Spinal cord (tissue), 10 donors: ENCODE measurements around the gene EYA3. TPM values are rescaled to one million over a fixed set of nuclear protein-coding genes. Genes with fewer than 3 reads are reported as not detected.

ENCODE experiments used
- DNase-seq, 6 donors: peaks; one replicate each; pipeline versions ENCODE4 v3.0.0 to v3.0.0-alpha.2; 2013 to 2015; ENCODE audit warnings: low spot score in 6 of 6, low read depth in 4 of 6
- H3K27ac ChIP-seq: one replicate; pipeline ENCODE4 v1.5.1; 2013; ENCODE audit warnings: low read depth, low read length, control low read depth
- H3K27me3 ChIP-seq: one replicate; pipeline ENCODE4 v1.6.1; 2013; ENCODE audit warnings: low read length; ENCODE audit not compliant: control insufficient read depth, insufficient read depth
- H3K36me3 ChIP-seq: one replicate; pipeline ENCODE4 v1.6.1; 2013; ENCODE audit warnings: low read length; ENCODE audit not compliant: control insufficient read depth, insufficient read depth
- H3K4me1 ChIP-seq: one replicate; pipeline ENCODE4 v1.6.1; 2013; ENCODE audit warnings: low read length; ENCODE audit not compliant: control insufficient read depth, insufficient read depth
- H3K4me3 ChIP-seq: one replicate; pipeline ENCODE4 v1.5.1; 2013; ENCODE audit warnings: low read depth, low read length, control low read depth
- H3K9me3 ChIP-seq: one replicate; pipeline ENCODE4 v1.6.1; 2013; ENCODE audit warnings: low read length; ENCODE audit not compliant: control insufficient read depth, insufficient read depth
- WGBS: methylation state at CpG from one replicate; pipeline ENCODE4 v1.1.5; 2013; ENCODE audit warnings: missing lambda C conversion rate; ENCODE audit not compliant: insufficient coverage; 5-methylcytosine and 5-hydroxymethylcytosine counted together
- polyA plus RNA-seq, 2 donors: library from polyadenylated mRNA; unstranded; fragments of 120-200 nt; gene quantifications; one replicate each; pipeline ENCODE4 v1.2.1, GENCODE V29; 2013; ENCODE audit not compliant: insufficient read length in 2 of 2
- total RNA-seq, 2 donors: library from RNA; depleted of rRNA in 1 of 2; stranded (reverse); fragments of 120-200 nt in 1 of 2; fragments of >200 nt in 1 of 2; gene quantifications; one replicate each; pipeline versions ENCODE4 v1.2.3 to v1.2.4, GENCODE V29; 2013 to 2014
- donor health status: healthy.

EYA3 gene
- total and polyA plus RNA-seq, 4 donors: 14.3 to 17.5 (median 15.1) TPM

- no peak for DNase-seq
- Histone ChIP-seq H3K4me3 (no peak overlapping the region), H3K9me3 (no peaks in the 10 kb centered on the region), H3K4me1 (no peaks in the 10 kb centered on the region), H3K36me3 (no peaks in the 10 kb centered on the region), H3K27ac (no peak overlapping the region), H3K27me3 (no peaks in the 10 kb centered on the region)
- WGBS: 95% methylated on average over 5 of the region's 5 CpGs
These were observed 10.8 kb upstream of the EYA3 start for GRCh38 chr1:28099050-28099769.

GRCh38 chr1:28097100-28097472, 8.7 kb upstream of the EYA3 start:
- Histone ChIP-seq H3K27ac (no peak overlapping the region), H3K36me3 (no peaks in the 10 kb centered on the region), H3K27me3 (no peaks in the 10 kb centered on the region), H3K4me1 (no peaks in the 10 kb centered on the region), H3K4me3 (no peak overlapping the region), H3K9me3 (no peaks in the 10 kb centered on the region)
- no CpG with 5 or more reads among the region's 4 CpGs for WGBS
- no peak for DNase-seq

- H3K4me1 ChIP-seq: no peaks in the 10 kb centered on the region
- DNase-seq: no peak
- no peak overlapping the region for H3K27ac ChIP-seq
- H3K36me3 ChIP-seq: no peaks in the 10 kb centered on the region
- 97% methylated on average over 11 of the region's 17 CpGs for WGBS
- no peak overlapping the region for H3K4me3 ChIP-seq
- H3K27me3 ChIP-seq: no peaks in the 10 kb centered on the region
- no peaks in the 10 kb centered on the region for H3K9me3 ChIP-seq
These were observed 8.0 kb upstream of the EYA3 start for GRCh38 chr1:28096210-28097099.

- peak in 2 of 6 donors; percentile 43 to 63 for DNase-seq
- WGBS: 88% methylated on average over 1 of the region's 6 CpGs
- H3K27ac ChIP-seq: no peak overlapping the region
These were observed 2.8 kb upstream of the EYA3 start for GRCh38 chr1:28091043-28091781.

GRCh38 chr1:28087614-28088167, 719 bp downstream of the EYA3 start:
- 3% methylated on average over 16 of the region's 16 CpGs for WGBS
- Histone ChIP-seq H3K27ac (peak overlapping the region; percentile 96), H3K27me3 (no peaks in the 10 kb centered on the region), H3K9me3 (no peaks in the 10 kb centered on the region), H3K36me3 (peaks cover 2% of the 10 kb centered on the region), H3K4me3 (peak overlapping the region; percentile 95), H3K4me1 (peaks cover 9% of the 10 kb centered on the region)
- DNase-seq: peak in 1 of 6 donors; percentile 41

More at GRCh38 chr1:28091043-28091781, 2.8 kb upstream of the EYA3 start:
- Histone ChIP-seq H3K36me3 (peaks cover 2% of the 10 kb centered on the region), H3K27me3 (no peaks in the 10 kb centered on the region), H3K9me3 (no peaks in the 10 kb centered on the region), H3K4me1 (peaks cover 9% of the 10 kb centered on the region), H3K4me3 (no peak overlapping the region)

GRCh38 chr1:28086651-28087050, 1.8 kb downstream of the EYA3 start:
- no peak for DNase-seq
- H3K4me1 ChIP-seq: peaks cover 9% of the 10 kb centered on the region
- H3K36me3 ChIP-seq: peaks cover 2% of the 10 kb centered on the region
- H3K9me3 ChIP-seq: no peaks in the 10 kb centered on the region
- H3K27me3 ChIP-seq: no peaks in the 10 kb centered on the region
- WGBS: no CpG with 5 or more reads among the region's 1 CpG
- no peak overlapping the region for H3K27ac ChIP-seq
- H3K4me3 ChIP-seq: no peak overlapping the region

GRCh38 chr1:28085129-28085528, 3.3 kb downstream of the EYA3 start:
- Histone ChIP-seq H3K36me3 (peaks cover 4% of the 10 kb centered on the region), H3K27me3 (no peaks in the 10 kb centered on the region), H3K27ac (no peak overlapping the region), H3K4me3 (no peak overlapping the region), H3K4me1 (peaks cover 9% of the 10 kb centered on the region), H3K9me3 (no peaks in the 10 kb centered on the region)
- DNase-seq: no peak
- WGBS: 70% methylated on average over 2 of the region's 5 CpGs

GRCh38 chr1:28083876-28084275, 4.5 kb downstream of the EYA3 start:
- no peak for DNase-seq
- Histone ChIP-seq H3K27ac (no peak overlapping the region), H3K27me3 (no peaks in the 10 kb centered on the region), H3K4me1 (peaks cover 8% of the 10 kb centered on the region), H3K4me3 (no peak overlapping the region), H3K9me3 (no peaks in the 10 kb centered on the region), H3K36me3 (peaks cover 7% of the 10 kb centered on the region)
- WGBS: no CpG with 5 or more reads among the region's 1 CpG
